GM13976 (cell line): Measurements from ENCODE around the gene RASL11A.
A peak's percentile ranks its signal among the peaks of the same experiment; 100 is the strongest.

Experiments used
- DNase-seq: peaks from one replicate; pipeline ENCODE4 v3.0.0; 2012; ENCODE audit warnings: low spot score
- in situ Hi-C: fragments of 300-500 bp; cut with MboI; formaldehyde crosslinking; loops from one replicate; pipeline ENCODE4 v1.12.0; 2022; ENCODE audit warnings: low sequenced_read_pairs, mixed read lengths, inconsistent platforms; ENCODE audit not compliant: unreplicated experiment
- TF ChIP-seq, protein P1 (sequence below): IDR thresholded peaks from 2 replicates; pipeline ENCODE4 v1.5.1; 2012; ENCODE audit warnings: borderline replicate concordance, mild to moderate bottlenecking; ENCODE audit not compliant: insufficient read depth; ENCODE audit errors: extremely low read depth, missing control alignments, control extremely low read depth

RASL11A gene

DNA sequence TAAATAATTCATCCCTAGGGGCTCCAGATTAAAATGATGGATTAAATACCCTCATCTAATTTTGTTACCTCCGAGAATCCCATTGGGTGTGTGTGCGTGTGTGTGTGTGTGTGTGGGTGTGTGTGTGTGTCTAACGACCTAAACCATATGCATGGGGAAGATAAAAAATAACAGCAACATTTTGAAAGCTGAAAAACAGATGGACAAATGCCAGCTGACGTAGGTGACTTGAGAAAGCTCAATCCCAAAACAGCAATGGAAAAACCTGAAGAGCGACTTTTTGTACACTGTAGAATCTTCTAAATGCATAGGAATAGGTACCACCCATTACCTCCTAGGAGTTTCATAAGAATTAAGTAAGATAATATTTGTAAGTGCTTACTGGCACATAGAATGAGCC lies 27.9 kb upstream of the RASL11A start:
- in situ Hi-C loops, result no loop called here
- DNase-seq, result no peak
- TF ChIP-seq, protein P1, sequence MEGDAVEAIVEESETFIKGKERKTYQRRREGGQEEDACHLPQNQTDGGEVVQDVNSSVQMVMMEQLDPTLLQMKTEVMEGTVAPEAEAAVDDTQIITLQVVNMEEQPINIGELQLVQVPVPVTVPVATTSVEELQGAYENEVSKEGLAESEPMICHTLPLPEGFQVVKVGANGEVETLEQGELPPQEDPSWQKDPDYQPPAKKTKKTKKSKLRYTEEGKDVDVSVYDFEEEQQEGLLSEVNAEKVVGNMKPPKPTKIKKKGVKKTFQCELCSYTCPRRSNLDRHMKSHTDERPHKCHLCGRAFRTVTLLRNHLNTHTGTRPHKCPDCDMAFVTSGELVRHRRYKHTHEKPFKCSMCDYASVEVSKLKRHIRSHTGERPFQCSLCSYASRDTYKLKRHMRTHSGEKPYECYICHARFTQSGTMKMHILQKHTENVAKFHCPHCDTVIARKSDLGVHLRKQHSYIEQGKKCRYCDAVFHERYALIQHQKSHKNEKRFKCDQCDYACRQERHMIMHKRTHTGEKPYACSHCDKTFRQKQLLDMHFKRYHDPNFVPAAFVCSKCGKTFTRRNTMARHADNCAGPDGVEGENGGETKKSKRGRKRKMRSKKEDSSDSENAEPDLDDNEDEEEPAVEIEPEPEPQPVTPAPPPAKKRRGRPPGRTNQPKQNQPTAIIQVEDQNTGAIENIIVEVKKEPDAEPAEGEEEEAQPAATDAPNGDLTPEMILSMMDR, result no peak

DNA sequence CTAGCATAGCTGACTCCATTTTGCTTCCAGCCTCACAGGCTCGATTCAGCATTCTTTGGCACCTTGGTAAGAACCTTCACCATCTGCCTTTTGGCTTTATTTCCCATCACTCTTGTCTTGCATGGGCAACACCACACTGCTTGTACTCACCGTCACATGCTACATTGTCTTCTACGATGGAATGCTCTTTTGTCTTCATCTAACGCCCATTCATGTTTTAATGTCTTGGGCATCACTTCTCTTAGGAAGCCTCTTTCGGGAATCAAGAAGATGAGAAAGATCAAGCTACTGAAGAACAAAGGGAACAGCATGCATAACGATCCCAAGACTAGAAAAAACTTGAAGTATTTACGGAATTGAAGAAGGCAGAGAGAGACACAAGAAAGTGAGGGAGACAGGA lies 25.0 kb upstream of the RASL11A start:
- in situ Hi-C loops, result no loop called here
- no peak for DNase-seq
- TF ChIP-seq, protein P1, result no peak

DNA sequence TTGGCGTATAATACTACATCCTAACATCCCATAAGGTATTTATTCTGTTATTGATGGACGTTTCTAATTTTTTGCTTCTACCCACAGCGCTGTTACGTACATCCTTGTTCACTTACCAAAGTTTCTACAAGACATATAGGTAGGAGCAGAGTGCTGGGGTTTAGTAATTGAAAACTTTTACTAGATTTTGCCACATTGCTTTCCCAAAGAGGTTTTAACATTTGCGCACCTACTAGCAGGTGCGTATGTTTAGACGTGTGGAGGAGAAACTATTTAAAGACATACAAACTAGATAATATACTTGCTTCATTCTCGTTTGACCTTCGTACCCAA lies 19.8 kb upstream of the RASL11A start:
- in situ Hi-C loops, result no loop called here
- DNase-seq, result no peak
- TF ChIP-seq, protein P1, result no peak

DNA sequence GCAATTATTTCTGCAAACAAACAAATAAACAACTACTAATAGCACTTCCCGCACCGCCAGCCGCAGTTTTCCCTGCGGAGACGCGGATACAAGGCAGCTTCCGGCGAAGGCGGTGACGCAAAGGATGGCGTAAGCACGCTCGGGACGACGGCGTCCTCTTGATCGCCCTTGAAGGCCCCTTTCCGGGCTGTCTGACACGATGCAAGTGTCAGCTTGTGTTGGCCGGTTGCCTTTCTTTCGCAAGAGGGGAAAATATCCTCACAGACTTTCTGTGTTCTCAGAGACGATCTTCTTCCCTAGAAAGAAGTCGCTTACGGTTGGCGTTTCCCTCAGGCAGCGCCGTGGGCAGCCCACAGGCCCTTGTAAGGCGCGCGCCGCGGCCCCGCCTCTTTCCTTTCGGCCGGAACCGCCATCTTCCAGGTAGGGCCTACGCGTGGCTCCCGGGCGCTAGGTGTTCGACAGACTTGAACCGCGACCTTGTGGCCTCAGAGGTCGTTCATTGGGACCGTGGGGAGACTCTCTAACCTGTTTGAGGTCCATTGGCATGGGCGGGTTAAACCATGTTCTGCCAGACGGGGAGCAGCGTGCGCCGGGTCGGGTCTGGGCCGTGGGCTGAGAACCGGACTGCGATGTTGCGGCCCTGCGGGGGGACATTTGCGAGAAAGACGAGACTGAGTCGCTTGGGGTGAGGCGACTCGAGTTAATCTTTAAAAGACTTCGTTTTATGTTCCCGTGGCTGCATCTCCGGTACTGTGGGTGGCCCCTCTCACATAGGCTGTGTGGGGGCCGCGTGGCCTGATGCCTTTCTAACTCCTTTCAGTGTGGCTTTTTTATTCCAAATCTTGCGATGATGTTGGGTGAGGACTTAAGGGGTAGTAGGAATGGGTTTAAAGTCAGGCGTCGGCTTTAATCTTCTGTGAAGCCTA lies 19.2 kb upstream of the RASL11A start, which contains the start of gene RPL21:
Gene RPL21 (plus strand): TSS at position 393 of the 926 bp plus-strand sequence. CDS start 2,219 bp downstream, outside the sequence.
- peak; percentile 91 for DNase-seq
- TF ChIP-seq, protein P1, result no peak
- in situ Hi-C loops, result no loop called here

DNA sequence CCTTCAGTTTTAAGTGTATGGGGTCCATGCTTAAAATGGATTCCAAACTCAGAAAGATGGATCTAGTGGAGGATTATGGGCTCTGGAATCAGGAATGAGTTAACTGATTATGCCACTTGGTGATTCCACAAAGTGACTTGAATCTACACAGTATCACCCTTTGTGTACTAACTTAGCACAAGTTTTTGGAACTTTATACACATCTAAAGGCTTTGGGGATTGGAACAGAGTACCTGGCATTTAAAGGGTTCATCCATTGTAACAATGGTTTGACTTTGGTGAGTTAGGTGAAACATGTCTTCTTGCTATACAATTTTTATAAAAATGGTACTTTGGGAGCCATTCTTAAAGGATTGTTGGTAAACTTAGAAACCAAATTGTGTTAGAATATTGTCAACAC lies 18.2 kb upstream of the RASL11A start:
- TF ChIP-seq, protein P1, result no peak
- in situ Hi-C loops, result no loop called here
- DNase-seq, result no peak

DNA sequence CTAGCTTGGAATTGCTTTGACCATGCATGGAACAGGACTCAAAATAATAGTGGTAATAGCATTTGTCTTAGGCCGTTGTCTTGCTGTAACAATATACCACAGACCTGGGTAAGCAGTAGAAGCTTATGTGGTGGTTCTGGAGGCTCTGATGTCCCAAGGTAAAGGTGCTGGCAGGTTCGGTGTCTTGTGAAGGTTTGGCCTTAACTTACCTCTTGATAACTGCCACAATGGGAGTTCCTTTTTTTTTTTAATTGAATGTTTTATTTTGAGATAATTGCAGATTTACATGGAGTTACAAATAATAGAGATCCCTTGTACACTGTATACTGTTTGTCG lies 13.4 kb upstream of the RASL11A start:
- TF ChIP-seq, protein P1, result no peak
- DNase-seq, result no peak

More for the DNA sequence above, 13.4 kb upstream of the RASL11A start:
- in situ Hi-C loops, result no loop called here
